ENCODE data around the gene PDLIM3.
A peak's percentile ranks its signal among the peaks of the same experiment; 100 is the strongest.

The PDLIM3 gene

GRCh38 chr4:185468999-185469398, 66.3 kb downstream of the PDLIM3 start:
- no peak overlapping the region for H3K4me3 ChIP-seq (ENCODE audit: control insufficient read depth, low read depth, low read length)
- no peak for DNase-seq (ENCODE audit: low read depth)
- TF ChIP-seq, protein P1, sequence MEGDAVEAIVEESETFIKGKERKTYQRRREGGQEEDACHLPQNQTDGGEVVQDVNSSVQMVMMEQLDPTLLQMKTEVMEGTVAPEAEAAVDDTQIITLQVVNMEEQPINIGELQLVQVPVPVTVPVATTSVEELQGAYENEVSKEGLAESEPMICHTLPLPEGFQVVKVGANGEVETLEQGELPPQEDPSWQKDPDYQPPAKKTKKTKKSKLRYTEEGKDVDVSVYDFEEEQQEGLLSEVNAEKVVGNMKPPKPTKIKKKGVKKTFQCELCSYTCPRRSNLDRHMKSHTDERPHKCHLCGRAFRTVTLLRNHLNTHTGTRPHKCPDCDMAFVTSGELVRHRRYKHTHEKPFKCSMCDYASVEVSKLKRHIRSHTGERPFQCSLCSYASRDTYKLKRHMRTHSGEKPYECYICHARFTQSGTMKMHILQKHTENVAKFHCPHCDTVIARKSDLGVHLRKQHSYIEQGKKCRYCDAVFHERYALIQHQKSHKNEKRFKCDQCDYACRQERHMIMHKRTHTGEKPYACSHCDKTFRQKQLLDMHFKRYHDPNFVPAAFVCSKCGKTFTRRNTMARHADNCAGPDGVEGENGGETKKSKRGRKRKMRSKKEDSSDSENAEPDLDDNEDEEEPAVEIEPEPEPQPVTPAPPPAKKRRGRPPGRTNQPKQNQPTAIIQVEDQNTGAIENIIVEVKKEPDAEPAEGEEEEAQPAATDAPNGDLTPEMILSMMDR (IDR thresholded peaks at IDR 0.05; ENCODE audit: control insufficient read depth, insufficient read depth, low read depth, low read length, missing control alignments): no peak

DNA sequence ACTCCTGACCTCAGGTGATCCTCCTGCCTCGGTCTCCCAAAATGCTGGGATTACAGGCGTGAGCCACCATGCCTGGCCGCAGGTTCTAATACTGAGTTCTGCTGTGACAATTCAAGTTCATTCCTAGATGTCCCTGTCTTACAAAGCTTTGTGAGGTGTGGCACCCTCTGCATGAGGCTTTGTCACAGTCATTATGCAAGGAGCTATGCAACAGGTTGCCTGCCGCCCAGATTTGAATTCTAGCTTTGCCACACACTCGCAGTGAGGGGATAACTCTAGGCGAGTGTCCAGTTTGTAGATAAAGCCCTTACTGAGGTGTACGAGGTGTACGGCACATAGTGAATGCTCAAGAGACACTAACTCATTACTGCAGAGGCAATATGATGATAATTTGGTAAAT, 67.3 kb downstream of the PDLIM3 start:
- DNase-seq (ENCODE audit: low read depth): no peak
- TF ChIP-seq, protein P1 (IDR thresholded peaks at IDR 0.05; ENCODE audit: control insufficient read depth, insufficient read depth, low read depth, low read length, missing control alignments): no peak
- H3K4me3 ChIP-seq (ENCODE audit: control insufficient read depth, low read depth, low read length): no peak overlapping the region

DNA sequence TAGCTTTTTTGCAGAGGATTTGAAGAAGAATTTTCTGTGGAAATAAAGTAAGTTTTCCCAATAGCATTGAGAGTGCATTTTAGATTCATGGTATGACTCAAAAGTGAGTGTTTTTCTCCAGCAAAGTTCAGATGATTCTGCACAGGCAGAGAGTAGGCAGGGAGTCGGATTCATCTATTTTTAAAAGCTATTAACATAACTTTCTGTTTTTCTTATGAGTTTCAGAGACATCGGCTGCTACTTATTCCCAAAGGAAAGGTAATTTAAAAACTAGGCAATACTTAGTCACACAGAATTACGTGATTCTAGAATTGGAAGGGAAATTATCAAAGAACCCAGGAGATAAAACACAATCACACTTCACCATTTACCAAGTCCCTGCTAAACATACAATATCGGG, 68.2 kb downstream of the PDLIM3 start:
- peak overlapping the region; percentile 14; the same call in 1 of the 2 replicates for H3K4me3 ChIP-seq (ENCODE audit: control insufficient read depth, low read depth, low read length)
- TF ChIP-seq, protein P1 (IDR thresholded peaks at IDR 0.05; ENCODE audit: control insufficient read depth, insufficient read depth, low read depth, low read length, missing control alignments): no peak
- DNase-seq (ENCODE audit: low read depth): no peak

GRCh38 chr4:185465707-185466106, 69.6 kb downstream of the PDLIM3 start:
- TF ChIP-seq, protein P1 (IDR thresholded peaks at IDR 0.05; ENCODE audit: control insufficient read depth, insufficient read depth, low read depth, low read length, missing control alignments): no peak
- H3K4me3 ChIP-seq (ENCODE audit: control insufficient read depth, low read depth, low read length): no peak overlapping the region
- no peak for DNase-seq (ENCODE audit: low read depth)

DNA sequence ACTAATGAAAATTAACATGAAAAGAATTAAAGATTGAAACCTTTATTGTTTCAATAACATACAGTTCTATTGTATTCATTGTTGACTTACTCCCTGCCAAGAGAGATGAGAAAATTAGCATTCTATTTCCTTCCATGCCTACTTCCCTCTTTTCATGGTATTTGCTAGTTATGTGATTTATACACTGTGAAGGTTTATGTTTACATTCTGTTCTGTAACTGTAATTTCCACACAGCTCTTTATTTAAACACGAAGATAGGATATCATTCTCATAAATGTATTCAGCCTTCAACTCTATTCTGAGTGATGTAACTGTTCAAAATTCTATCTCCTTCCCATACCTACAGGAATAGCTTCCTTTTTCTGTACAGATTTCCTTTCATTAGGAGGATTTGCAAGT, 70.4 kb downstream of the PDLIM3 start:
- TF ChIP-seq, protein P1 (IDR thresholded peaks at IDR 0.05; ENCODE audit: control insufficient read depth, insufficient read depth, low read depth, low read length, missing control alignments): no peak
- no peak overlapping the region for H3K4me3 ChIP-seq (ENCODE audit: control insufficient read depth, low read depth, low read length)
- DNase-seq (ENCODE audit: low read depth): no peak

- H3K4me3 ChIP-seq (ENCODE audit: control insufficient read depth, low read depth, low read length): no peak overlapping the region
- DNase-seq (ENCODE audit: low read depth): no peak
- TF ChIP-seq, protein P1 (IDR thresholded peaks at IDR 0.05; ENCODE audit: control insufficient read depth, insufficient read depth, low read depth, low read length, missing control alignments): no peak
Observed at GRCh38 chr4:185464183-185464582, 71.1 kb downstream of the PDLIM3 start.

DNA sequence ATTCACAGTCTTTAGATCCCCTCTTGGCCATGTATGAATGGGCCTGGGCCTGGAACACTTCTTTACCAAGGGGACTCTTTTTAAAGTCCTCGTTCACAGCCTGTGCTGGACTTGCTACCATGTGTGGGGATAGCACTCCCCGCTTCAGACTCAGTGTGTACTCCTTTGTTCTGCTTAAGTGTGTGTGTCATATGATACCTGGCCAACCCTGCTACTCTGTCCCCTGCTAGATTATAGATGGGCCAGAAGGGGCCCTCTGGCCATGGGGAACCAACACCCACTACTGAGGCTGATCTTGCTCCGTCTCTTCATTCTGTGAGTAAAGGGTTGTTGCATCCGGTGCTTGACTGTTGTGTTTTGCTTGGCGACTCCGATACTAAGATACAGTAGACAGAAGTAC, 71.8 kb downstream of the PDLIM3 start:
- TF ChIP-seq, protein P1 (IDR thresholded peaks at IDR 0.05; ENCODE audit: control insufficient read depth, insufficient read depth, low read depth, low read length, missing control alignments): no peak
- H3K4me3 ChIP-seq (ENCODE audit: control insufficient read depth, low read depth, low read length): no peak overlapping the region
- DNase-seq (ENCODE audit: low read depth): no peak

Measured in AG09309 (cell line).